Nucleus accumbens (tissue), 56 donors: ENCODE measurements around the gene RWDD4.
A peak's percentile ranks its signal among the peaks of the same experiment; 100 is the strongest.

Experiments
- DNase-seq, 56 donors: peaks; one replicate each; lab custom pipeline; 2025; lab: John Stamatoyannopoulos, UW

Gene RWDD4

GRCh38 chr4:183659029-183659871, at the start of gene RWDD4, which contains the start of gene TRAPPC11:
Gene RWDD4 (minus strand): TSS chr4:183659185. CDS start chr4:183658952, 233 bp downstream.
Gene TRAPPC11 (plus strand): TSS chr4:183659293. CDS start chr4:183663868, 4,575 bp downstream.
- peak; percentile 47 to 98 (median 95) for DNase-seq

DNA sequence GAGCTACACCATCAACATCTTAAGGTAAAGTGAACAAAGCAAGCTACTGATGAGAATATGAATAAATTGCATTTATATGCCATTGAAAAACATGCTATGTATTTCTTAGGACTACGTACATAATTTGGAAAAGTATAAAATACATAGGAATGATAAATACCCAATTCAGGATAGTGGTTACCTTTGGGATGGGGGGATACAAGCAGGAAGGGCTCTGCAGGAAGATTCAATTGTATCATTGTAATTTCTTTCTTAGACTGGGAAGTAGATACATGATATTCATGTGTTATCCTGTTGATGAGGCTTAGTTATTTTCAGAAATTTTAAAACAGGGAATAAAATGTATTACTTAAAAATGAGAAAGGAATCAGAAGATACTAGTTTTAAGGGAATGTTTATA, 43.5 kb upstream of the RWDD4 start:
- no peak for DNase-seq

GRCh38 chr4:183700407-183700806, 41.4 kb upstream of the RWDD4 start:
- DNase-seq: no peak

GRCh38 chr4:183698909-183699308, 39.9 kb upstream of the RWDD4 start:
- DNase-seq: no peak

GRCh38 chr4:183691897-183692296, 32.9 kb upstream of the RWDD4 start:
- DNase-seq: no peak

DNA sequence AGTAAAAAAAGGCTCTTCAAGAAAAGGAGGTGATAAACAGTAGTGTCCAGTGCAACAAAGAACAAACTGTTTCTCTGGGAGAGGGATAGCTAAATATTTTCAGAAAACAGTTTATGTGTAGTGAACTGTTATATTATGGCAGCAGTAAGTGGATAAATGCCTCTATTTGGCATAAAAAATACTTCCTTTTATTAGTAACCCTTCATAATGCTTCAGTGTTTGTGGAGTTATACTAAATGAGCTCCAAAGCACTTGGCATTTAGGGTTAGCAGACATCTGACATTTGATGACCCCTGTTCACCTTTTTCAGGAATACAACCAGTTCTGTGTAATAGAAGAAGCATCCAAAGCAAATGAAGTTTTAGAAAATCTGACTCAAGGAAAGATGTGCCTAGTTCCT, 32.0 kb upstream of the RWDD4 start:
- DNase-seq: no peak

GRCh38 chr4:183688216-183688615, 29.2 kb upstream of the RWDD4 start:
- no peak for DNase-seq

DNA sequence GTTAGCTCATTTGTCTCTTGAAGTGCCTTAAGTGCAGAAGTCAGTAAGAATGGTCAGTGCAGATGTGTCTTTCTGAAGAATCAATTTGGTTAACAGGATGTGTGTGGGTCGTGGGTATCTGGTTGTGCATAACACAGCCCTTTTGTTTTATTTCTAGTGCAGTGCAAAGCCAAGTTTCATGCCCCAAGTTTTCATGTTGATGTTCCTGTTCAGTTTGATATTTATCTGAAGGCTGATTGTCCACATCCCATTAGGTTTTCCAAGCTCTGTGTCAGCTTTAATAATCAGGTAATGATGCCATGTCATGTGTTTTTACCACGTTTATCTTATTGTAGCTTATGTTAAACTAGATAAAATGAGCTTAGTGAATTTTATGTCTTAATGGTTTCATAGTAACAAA, 27.5 kb upstream of the RWDD4 start:
- DNase-seq: no peak

- no peak for DNase-seq
Observed at GRCh38 chr4:183681119-183681518, 22.1 kb upstream of the RWDD4 start.

GRCh38 chr4:183675625-183676024, 16.6 kb upstream of the RWDD4 start:
- DNase-seq: no peak

DNA sequence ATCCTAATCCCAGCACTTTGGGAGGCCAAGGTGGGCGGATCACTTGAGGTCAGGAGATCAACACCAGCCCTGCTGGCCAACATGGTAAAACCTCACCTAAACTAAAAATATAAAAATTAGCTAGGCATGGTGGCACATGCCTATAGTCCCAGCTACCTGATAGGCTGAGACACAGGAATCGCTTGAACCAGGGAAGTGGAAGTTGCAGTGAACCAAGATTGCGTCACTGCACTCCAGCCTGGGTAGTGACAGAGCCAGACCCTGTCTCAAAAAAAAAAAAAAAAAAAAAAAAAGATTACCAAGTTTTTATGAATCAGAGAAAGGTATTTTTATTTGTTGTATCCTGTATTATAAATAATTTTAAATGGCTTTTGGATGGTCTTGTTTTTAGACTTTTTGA, 15.2 kb upstream of the RWDD4 start:
- DNase-seq: no peak

DNA sequence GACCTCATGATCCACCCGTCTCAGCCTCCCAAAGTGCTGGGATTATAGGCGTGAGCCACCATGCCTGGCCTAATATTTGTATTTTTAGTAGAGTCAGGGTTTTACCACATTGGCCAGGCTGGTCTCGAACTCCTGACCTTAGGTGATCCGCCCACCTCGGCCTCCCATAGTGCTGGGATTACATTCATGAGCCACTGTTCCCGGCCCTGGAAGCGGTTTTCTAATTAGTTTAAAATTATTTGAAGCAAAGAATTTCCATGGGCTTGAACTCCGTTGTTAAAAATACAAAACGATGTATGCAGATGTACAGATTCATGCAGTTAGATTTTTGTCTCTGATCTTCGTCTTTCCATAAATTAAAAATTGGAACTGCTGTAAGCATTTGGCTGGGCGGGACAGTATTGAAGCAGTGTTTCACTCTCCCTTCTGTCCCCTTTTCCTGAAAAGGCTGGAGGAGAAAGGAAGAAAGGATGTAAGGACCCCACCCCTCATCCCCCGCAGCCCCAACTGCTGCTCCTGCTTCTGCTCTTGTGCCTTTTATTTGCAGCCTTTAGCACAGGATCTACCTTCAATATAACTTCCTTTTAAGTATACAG, 12.1 kb upstream of the RWDD4 start:
- DNase-seq: no peak

GRCh38 chr4:183670251-183670650, 11.3 kb upstream of the RWDD4 start:
- no peak for DNase-seq

- DNase-seq: no peak
Observed at GRCh38 chr4:183666088-183666487, 7.1 kb upstream of the RWDD4 start.

DNA sequence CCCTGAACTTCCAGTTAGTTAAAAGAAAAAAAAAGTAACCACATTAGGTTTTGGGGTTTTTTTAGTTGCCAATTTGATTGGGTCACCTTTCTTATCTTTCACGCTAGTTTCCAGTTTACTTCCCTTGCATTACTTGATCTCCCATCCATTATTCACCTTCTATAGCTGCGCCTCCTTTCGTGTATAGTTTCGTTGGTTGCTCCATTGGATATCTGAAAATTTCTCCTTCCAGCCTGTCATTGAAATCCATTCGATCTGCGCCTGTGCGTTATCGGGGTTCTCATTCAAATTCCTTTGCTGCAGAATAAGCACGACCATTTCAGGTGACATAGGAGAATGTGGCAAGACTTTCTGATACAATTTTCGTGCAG, 872 bp upstream of the RWDD4 start:
- DNase-seq: peak in 6 of 56 donors; percentile 6 to 15 (median 8)

- DNase-seq: peak in 21 of 56 donors; percentile 1 to 50 (median 22)
Observed at GRCh38 chr4:183658362-183659028, 490 bp downstream of the RWDD4 start.

GRCh38 chr4:183657564-183657963, 1.4 kb downstream of the RWDD4 start:
- no peak for DNase-seq

GRCh38 chr4:183645326-183645725, 13.7 kb downstream of the RWDD4 start:
- no peak for DNase-seq

DNA sequence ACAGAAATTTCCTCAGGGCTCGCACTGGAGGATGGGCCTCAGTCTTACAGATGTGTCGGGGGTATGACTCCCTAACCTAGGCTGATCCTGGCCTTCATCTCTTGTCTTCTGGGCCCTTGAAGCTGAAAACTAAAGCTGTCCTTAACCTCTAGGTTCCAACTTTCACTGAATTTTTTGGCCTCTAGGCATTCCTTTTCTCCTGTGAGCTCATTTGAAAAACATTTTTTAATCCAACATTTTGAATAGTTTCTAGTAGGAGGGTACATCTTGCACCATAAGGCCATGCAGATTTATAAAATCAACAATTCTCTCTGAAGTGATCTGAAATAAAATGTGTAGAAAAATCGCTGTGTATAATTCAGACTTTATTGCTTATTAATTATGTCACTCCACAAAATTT, 19.7 kb downstream of the RWDD4 start:
- no peak for DNase-seq

DNA sequence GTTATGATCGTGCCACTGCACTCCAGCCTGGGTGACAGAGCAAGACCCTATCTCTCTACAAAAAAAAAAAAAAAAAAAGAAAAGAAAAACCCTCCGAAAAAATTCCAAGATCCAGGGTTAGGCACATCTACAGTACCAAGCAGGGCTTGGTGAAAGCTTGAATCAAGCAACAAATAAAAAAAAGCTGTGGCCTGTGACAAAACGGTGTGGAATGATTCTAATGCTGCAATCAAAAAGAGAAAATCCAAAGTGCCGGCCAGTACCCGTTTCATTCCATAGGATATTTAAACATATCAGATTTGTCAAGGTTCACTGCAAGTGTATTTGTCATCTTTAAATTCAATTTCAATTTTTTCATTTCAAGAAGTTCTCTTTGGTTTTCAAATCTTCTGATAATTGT, 20.5 kb downstream of the RWDD4 start:
- no peak for DNase-seq

DNA sequence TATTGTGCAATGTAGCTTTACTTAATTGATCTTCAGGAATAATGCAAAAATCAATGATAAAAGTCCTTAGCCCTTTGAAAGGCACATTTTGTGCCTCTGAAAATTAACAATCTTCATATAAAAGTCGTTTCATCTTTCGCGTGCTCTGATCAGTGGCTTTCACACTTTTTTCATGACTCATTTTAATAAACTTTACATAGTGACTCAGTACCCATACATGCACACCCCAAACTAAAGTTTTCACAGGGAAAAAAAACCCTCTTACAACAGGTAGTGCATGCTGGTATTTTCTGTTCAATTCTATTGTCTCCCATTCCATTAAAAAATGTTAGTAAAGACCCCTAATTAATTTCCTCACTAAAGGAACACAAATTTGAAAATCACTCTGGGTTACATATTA, 21.5 kb downstream of the RWDD4 start:
- DNase-seq: no peak

DNA sequence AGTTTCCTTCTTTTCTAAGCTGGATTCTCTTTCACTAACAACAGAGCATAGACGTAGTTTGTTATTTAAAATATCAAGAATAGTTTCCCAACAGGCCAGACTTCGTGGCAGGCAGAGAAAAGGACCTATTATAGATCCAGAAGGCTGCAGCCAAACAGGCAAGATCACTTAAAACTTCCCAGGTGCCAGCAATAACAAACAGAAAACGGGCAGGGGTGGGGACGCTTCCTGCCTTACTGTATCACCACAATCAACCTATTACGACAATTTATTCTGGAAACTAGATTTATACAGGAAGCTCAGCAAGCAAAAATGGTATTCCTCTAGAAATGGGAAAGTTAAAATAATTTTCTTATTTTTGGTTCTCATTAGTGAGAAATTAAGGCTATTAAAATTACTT, 22.1 kb downstream of the RWDD4 start:
- DNase-seq: no peak
